Measurements from ENCODE around the gene TCEA2. TPM values are rescaled to one million over a fixed set of nuclear protein-coding genes. Genes with fewer than 3 reads are reported as not detected.
A peak's percentile ranks its signal among the peaks of the same experiment; 100 is the strongest.

TCEA2 gene
- total and polyA plus RNA-seq, 2 of the 13 experiments (the other 11 are each of a cell fraction or from before 2014, with no cell fraction given) = 28.1 to 33.7 TPM

- TF ChIP-seq BCLAF1 (IDR thresholded peaks at IDR 0.05) = no peak
- TF ChIP-seq ZUFSP (CRISPR knock-in tag; IDR thresholded peaks at IDR 0.05; ENCODE audit: borderline replicate concordance) = no peak
- 0 out of 2 replicates have a peak, but pooled peaks have one; percentile 45 for TF ChIP-seq ARID4A (CRISPR knock-in tag; IDR thresholded peaks at IDR 0.05; ENCODE audit: borderline replicate concordance)
- TF ChIP-seq ATM (IDR thresholded peaks at IDR 0.05; ENCODE audit: borderline replicate concordance) = no peak
- TF ChIP-seq FOXP1 (IDR thresholded peaks at IDR 0.05) = no peak
- no peak for TF ChIP-seq FOXP1 (CRISPR knock-in tag; IDR thresholded peaks at IDR 0.05)
- TF ChIP-seq ZNF672 (CRISPR knock-in tag; IDR thresholded peaks at IDR 0.05) = no peak
- TF ChIP-seq REST (IDR thresholded peaks at IDR 0.05; ENCODE audit: borderline replicate concordance in 1 of 2, low read depth in 1 of 2, low read length in 2 of 2) = no peak
- no peak for TF ChIP-seq ZNF280B (CRISPR knock-in tag; IDR thresholded peaks at IDR 0.05; ENCODE audit: borderline replicate concordance)
- no peak for TF ChIP-seq ZNF775 (CRISPR knock-in tag; IDR thresholded peaks at IDR 0.05; ENCODE audit: borderline replicate concordance)
- no peak for TF ChIP-seq TOPORS (CRISPR knock-in tag; IDR thresholded peaks at IDR 0.05)
- no peak for TF ChIP-seq DDIT3 (CRISPR knock-in tag; IDR thresholded peaks at IDR 0.05)
Measured at GRCh38 chr20:64040231-64041039, 22.6 kb upstream of the TCEA2 start (continued).
